Tibial nerve (tissue), 4 donors: ENCODE measurements around the gene NEUROD2. TPM values are rescaled to one million over a fixed set of nuclear protein-coding genes. Genes with fewer than 3 reads are reported as not detected.

Experiments used
- DNase-seq, 2 donors: peaks; one replicate each; pipeline ENCODE4 v3.0.0-alpha.2; 2019; ENCODE audit warnings: low spot score in 2 of 2
- H3K27ac ChIP-seq, 4 donors: fragments of 200-600 bp; sonication (generic) in 3 of 4; one replicate each; pipeline ENCODE4 v1.5.1; 2017 to 2019; ENCODE audit warnings: mild to moderate bottlenecking in 1 of 4
- H3K27me3 ChIP-seq, 2 donors: fragments of 200-600 bp; sonication (generic) in 1 of 2; one replicate each; pipeline versions ENCODE4 v1.5.1 to v1.6.0; 2017 to 2019
- H3K36me3 ChIP-seq, 3 donors: fragments of 200-600 bp; sonication (generic); one replicate each; pipeline ENCODE4 v1.5.1; 2018 to 2019
- H3K4me1 ChIP-seq, 4 donors: fragments of 200-600 bp; sonication (generic) in 3 of 4; one replicate each; pipeline ENCODE4 v1.5.1; 2017 to 2019
- H3K4me3 ChIP-seq, 4 donors: fragments of 200-600 bp; sonication (generic) in 3 of 4; one replicate each; pipeline ENCODE4 v1.5.1; 2017 to 2019; ENCODE audit warnings: mild to moderate bottlenecking in 1 of 4, moderate library complexity in 1 of 4
- H3K9me3 ChIP-seq, 4 donors: fragments of 200-600 bp; sonication (generic) in 3 of 4; one replicate each; pipeline ENCODE4 v1.5.1; 2017 to 2019
- EP300 ChIP-seq, 2 donors: sonication (generic); formaldehyde crosslinking; IDR thresholded peaks; one replicate each; pipeline ENCODE4 v1.6.1; 2017; ENCODE audit warnings: antibody characterized with exemption in 2 of 2, mild to moderate bottlenecking in 1 of 2
- POLR2A ChIP-seq, 2 donors: fragments of 450-650 bp; IDR thresholded peaks; one replicate each; pipeline ENCODE4 v1.6.1; 2017; ENCODE audit warnings: antibody characterized with exemption in 2 of 2, mild to moderate bottlenecking in 2 of 2, moderate library complexity in 2 of 2
- WGBS, 2 donors: methylation state at CpG; one replicate each; pipeline ENCODE4 v1.1.5; 2018; 5-methylcytosine and 5-hydroxymethylcytosine counted together
- total RNA-seq, 4 donors: library from RNA; depleted of rRNA; stranded (reverse); fragments of >200 nt; gene quantifications; one replicate each; pipeline ENCODE4 v1.1.0, GENCODE V29; 2016
- TF ChIP-seq, protein P1 (sequence below), 5 experiments: fragments of 200-600 bp in 3 of 5; fragments of 450-650 bp in 2 of 5; sonication (generic) in 3 of 5; IDR thresholded peaks; one replicate each; pipeline ENCODE4 v1.5.1; 2016 to 2019; ENCODE audit warnings: antibody characterized with exemption in 5 of 5, mild to moderate bottlenecking in 3 of 5, moderate library complexity in 2 of 5

The NEUROD2 gene
- total RNA-seq, 4 donors from 2014 or later = not detected

DNA sequence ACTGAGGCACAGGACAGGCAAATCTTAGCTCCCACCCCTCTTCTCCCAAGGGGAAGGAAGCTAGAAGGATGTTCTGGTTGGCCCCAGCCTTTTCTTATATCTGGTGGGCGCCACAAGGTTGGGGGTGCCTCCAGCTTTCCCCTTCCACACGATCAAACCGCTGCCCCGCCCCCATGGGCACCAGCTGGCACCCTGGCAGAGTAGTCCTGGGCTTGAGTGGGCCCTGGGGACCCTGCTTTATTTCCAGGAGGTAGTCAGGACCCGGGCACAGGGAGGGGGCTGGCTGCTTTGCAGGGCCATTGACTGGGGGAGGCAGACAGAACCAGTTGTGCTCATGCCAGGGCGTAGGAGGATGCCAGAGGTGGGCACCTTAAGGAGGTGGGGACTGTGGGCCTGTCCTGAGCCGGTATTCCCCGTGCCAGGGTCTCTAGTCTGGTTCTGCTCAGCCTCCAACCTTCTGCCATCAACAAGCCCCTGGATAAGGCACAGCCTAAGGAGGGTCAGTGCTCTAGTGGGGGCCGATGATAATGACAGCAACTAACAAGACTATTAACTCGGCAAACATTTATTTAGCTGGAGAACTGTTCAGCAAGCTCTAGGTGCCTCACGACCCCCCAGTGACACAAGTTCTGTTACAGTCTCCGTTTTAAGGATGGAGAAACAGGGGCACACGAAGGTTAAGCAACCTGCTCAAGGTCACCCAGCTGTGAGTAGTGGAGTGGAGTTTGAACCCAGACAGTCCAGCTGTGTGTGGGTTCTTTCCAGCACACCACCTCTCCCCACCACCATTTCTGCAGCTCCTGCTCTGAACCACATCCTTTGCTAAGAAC lies 11.5 kb upstream of the NEUROD2 start:
- peak overlapping the region in 1 of 4 donors; percentile 52 for H3K4me3 ChIP-seq
- DNase-seq = no peak

GRCh38 chr17:39618246-39618913 lies 10.7 kb upstream of the NEUROD2 start:
- DNase-seq = no peak
- Histone ChIP-seq H3K4me3 (peak overlapping the region; percentile 29 to 52 (median 42)), H3K27ac (peak overlapping the region in 3 of 4 donors; percentile 23 to 60 (median 49)), H3K27me3 (peaks cover 0 to 21% of the 10 kb centered on the region in 2 donors), H3K36me3 (no peaks in the 10 kb centered on the region), H3K4me1 (peaks cover 0 to 33% (median 11%) of the 10 kb centered on the region in 4 donors), H3K9me3 (no peaks in the 10 kb centered on the region)
- 2 to 3% methylated on average over 33 of the region's 33 CpGs for WGBS, 2 donors
- TF ChIP-seq EP300 (IDR thresholded peaks at IDR 0.05) (no peak), POLR2A (IDR thresholded peaks at IDR 0.05) (no peak)
- TF ChIP-seq, protein P1, sequence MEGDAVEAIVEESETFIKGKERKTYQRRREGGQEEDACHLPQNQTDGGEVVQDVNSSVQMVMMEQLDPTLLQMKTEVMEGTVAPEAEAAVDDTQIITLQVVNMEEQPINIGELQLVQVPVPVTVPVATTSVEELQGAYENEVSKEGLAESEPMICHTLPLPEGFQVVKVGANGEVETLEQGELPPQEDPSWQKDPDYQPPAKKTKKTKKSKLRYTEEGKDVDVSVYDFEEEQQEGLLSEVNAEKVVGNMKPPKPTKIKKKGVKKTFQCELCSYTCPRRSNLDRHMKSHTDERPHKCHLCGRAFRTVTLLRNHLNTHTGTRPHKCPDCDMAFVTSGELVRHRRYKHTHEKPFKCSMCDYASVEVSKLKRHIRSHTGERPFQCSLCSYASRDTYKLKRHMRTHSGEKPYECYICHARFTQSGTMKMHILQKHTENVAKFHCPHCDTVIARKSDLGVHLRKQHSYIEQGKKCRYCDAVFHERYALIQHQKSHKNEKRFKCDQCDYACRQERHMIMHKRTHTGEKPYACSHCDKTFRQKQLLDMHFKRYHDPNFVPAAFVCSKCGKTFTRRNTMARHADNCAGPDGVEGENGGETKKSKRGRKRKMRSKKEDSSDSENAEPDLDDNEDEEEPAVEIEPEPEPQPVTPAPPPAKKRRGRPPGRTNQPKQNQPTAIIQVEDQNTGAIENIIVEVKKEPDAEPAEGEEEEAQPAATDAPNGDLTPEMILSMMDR (IDR thresholded peaks at IDR 0.05) = no peak

More for the DNA sequence above, 11.5 kb upstream of the NEUROD2 start:
- Histone ChIP-seq H3K36me3 (no peaks in the 10 kb centered on the region), H3K27me3 (peaks cover 0 to 17% of the 10 kb centered on the region in 2 donors), H3K27ac (no peak overlapping the region), H3K4me1 (peaks cover 0 to 40% (median 14%) of the 10 kb centered on the region in 4 donors), H3K9me3 (no peaks in the 10 kb centered on the region)
- 51% methylated on average over 13 of the region's 13 CpGs for WGBS, 2 donors
- no peak for TF ChIP-seq POLR2A (IDR thresholded peaks at IDR 0.05)
- TF ChIP-seq, protein P1 (IDR thresholded peaks at IDR 0.05) = no peak
- no peak for TF ChIP-seq EP300 (IDR thresholded peaks at IDR 0.05)

GRCh38 chr17:39617446-39618245 lies 9.9 kb upstream of the NEUROD2 start:
- peak overlapping the region in 3 of 4 donors; percentile 23 to 60 (median 49) for H3K27ac ChIP-seq
- peak overlapping the region; percentile 30 to 52 (median 42) for H3K4me3 ChIP-seq
- no peak for TF ChIP-seq EP300 (IDR thresholded peaks at IDR 0.05)
- TF ChIP-seq, protein P1 (IDR thresholded peaks at IDR 0.05) = no peak
- H3K36me3 ChIP-seq = no peaks in the 10 kb centered on the region
- no peaks in the 10 kb centered on the region for H3K9me3 ChIP-seq
- peak; percentile 26 to 33 for DNase-seq
- peaks cover 0 to 28% of the 10 kb centered on the region in 2 donors for H3K27me3 ChIP-seq
- 2 to 3% methylated on average over 42 to 52 of the region's 79 CpGs for whole genome bisulfite sequencing, 2 donors
- H3K4me1 ChIP-seq = peaks cover 0 to 28% (median 10%) of the 10 kb centered on the region in 4 donors

GRCh38 chr17:39617100-39617445 lies 9.4 kb upstream of the NEUROD2 start:
- H3K36me3 ChIP-seq = no peaks in the 10 kb centered on the region
- no peaks in the 10 kb centered on the region for H3K9me3 ChIP-seq
- TF ChIP-seq, protein P1 (IDR thresholded peaks at IDR 0.05) = no peak
- TF ChIP-seq POLR2A (IDR thresholded peaks at IDR 0.05) (no peak), EP300 (IDR thresholded peaks at IDR 0.05) (no peak)
- H3K4me1 ChIP-seq = peaks cover 0 to 24% (median 7%) of the 10 kb centered on the region in 4 donors
- H3K27ac ChIP-seq = no peak overlapping the region
- no peak for DNase-seq
- H3K4me3 ChIP-seq = peak overlapping the region in 3 of 4 donors; percentile 30 to 52 (median 38)
- WGBS, 2 donors = 73 to 91% methylated on average over 3 of the region's 3 CpGs
- H3K27me3 ChIP-seq = peaks cover 0 to 34% of the 10 kb centered on the region in 2 donors
